Stimulated activated CD4-positive, alpha-beta T cell treated with anti-CD3 and anti-CD28 coated beads, Interleukin-4, amount 100 ng/mL, for 48 hours (primary cell): Measurements from ENCODE around the gene EIF4ENIF1.
A peak's percentile ranks its signal among the peaks of the same experiment; 100 is the strongest.
"Not testable (repeated sequence)": the region's sequence is repeated elsewhere in the genome, so short reads cannot be mapped to it uniquely, and the experiment has no call there.

ENCODE experiments used
- DNase-seq, 2 donors: peaks; one replicate each; pipeline ENCODE4 v3.0.0-alpha.2; 2020; ENCODE audit warnings: low read depth in 2 of 2

Gene EIF4ENIF1, protein sequence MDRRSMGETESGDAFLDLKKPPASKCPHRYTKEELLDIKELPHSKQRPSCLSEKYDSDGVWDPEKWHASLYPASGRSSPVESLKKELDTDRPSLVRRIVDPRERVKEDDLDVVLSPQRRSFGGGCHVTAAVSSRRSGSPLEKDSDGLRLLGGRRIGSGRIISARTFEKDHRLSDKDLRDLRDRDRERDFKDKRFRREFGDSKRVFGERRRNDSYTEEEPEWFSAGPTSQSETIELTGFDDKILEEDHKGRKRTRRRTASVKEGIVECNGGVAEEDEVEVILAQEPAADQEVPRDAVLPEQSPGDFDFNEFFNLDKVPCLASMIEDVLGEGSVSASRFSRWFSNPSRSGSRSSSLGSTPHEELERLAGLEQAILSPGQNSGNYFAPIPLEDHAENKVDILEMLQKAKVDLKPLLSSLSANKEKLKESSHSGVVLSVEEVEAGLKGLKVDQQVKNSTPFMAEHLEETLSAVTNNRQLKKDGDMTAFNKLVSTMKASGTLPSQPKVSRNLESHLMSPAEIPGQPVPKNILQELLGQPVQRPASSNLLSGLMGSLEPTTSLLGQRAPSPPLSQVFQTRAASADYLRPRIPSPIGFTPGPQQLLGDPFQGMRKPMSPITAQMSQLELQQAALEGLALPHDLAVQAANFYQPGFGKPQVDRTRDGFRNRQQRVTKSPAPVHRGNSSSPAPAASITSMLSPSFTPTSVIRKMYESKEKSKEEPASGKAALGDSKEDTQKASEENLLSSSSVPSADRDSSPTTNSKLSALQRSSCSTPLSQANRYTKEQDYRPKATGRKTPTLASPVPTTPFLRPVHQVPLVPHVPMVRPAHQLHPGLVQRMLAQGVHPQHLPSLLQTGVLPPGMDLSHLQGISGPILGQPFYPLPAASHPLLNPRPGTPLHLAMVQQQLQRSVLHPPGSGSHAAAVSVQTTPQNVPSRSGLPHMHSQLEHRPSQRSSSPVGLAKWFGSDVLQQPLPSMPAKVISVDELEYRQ

DNA sequence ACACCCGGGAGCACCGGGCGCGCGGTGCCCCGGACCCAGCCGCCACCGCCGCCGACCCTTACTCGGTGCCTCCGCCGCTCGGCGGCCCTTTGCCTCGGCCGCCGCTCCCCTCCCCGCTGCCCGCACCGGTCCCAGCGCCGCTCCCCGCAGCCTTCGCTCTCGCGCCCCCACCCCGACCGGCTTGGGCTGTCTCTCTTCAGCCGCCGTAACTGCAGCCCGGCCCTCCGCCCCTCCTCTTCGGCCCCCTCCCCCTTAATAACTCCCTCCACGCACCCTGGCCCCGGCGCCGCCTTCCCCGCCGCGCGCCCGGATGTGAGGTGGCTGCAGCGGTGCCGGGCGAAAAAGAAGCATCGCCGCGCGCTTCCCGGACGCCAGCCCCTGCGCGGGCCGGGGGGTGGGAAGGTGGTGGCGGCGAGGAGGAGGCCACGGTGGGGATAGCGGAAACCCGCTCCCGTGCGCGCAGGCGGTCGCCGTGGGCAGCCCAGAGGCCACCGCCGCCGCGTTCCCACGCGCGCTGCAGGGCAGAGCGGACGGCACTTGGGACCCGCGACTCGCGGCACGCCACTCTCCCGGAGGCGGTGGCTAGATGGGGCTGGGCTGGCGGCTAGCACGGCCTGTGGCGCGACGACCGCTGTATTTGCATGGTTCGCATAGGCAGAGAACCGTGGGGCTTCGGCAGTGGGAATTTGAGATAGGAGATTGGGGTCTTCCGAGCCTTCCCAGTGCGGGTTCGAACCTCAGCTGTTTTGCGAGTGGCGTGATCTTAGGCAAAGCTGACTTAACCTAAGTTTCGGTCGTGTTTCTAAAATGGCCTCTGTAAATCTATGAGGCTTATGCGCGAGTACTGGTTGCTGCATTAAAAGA, at the start of gene EIF4ENIF1:
TSS of gene EIF4ENIF1 (minus strand) at position 211 of the 864 bp plus-strand sequence. CDS start 1,124 bp downstream, outside the sequence.
- DNase-seq = peak; percentile 75 to 80

GRCh38 chr22:31538815-31539214, 49.2 kb upstream of the EIF4ENIF1 start:
- peak in 1 of 2 donors; percentile 39 for DNase-seq

DNA sequence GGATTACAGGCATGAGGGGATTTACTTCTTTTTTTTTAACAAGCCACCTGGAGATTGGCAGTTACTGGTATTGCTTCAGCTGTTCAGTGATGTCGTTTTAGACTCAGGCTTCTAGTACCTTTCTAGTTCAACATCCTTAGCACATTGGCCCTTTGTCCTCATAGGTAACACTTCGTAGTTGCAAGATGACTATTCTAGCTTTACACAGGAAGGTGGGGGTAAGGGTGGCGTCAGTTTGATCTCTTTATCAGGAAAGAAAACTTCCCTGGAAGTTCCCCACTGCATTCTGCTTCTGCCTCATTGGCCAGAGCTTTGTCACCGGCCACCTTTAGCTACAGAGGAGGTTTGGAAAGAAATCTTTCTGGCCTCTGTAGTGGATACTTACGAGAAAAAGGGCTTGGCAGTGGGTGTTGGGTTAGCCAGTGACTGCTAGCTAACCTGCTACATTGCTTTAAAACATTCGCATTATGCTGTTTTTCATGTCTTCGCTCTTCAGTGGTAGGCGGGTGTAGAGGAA, 47.4 kb upstream of the EIF4ENIF1 start:
- peak in 1 of 2 donors; percentile 55 for DNase-seq

- no peak for DNase-seq
Observed at GRCh38 chr22:31533374-31533773, 43.7 kb upstream of the EIF4ENIF1 start.

DNA sequence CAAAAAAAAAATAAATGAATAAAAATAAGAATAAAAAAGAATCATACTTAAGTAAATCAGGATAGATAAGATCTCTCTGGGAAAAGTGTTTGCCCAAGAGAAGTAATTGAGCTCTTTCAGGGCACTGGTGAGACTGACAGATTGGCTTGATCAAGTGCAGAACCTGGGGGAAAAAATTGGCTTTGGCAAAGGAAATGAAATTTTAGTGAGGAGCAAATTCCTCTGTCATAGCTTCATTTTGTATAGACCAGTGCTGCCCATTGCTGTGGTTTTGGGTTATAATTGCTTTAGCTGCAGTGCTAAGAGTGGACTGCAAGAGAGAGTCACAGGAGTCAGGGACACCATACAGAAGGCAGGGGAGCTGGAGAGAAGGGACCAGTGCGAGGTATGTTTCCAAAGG, 42.4 kb upstream of the EIF4ENIF1 start:
- DNase-seq = no peak

- no peak for DNase-seq
Observed at GRCh38 chr22:31530823-31531195, 41.2 kb upstream of the EIF4ENIF1 start.

- peak in 1 of 2 donors; percentile 38 for DNase-seq
Observed at GRCh38 chr22:31526270-31526669, 36.6 kb upstream of the EIF4ENIF1 start.

DNA sequence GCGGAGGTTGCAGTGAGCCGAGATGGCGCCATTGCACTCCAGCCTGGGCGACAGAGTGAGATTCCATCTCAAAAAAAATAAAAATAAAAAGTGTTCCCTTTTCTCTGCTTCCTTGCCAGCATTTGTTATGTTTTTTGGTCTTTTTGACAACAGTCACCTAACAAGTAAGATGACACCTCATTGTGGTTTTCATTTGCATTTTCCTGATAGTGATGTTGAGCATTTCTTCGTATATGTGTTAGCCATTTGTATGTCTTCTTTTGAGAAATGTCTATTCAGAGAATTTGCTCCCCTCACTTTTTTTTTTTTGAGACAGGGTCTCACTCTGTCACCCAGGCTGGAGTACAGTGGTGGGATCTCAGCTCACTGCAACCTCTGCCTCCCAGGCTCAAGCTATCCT, 34.5 kb upstream of the EIF4ENIF1 start:
- DNase-seq = not testable (repeated sequence)

- DNase-seq = no peak
Observed at GRCh38 chr22:31520051-31520450, 30.4 kb upstream of the EIF4ENIF1 start.

DNA sequence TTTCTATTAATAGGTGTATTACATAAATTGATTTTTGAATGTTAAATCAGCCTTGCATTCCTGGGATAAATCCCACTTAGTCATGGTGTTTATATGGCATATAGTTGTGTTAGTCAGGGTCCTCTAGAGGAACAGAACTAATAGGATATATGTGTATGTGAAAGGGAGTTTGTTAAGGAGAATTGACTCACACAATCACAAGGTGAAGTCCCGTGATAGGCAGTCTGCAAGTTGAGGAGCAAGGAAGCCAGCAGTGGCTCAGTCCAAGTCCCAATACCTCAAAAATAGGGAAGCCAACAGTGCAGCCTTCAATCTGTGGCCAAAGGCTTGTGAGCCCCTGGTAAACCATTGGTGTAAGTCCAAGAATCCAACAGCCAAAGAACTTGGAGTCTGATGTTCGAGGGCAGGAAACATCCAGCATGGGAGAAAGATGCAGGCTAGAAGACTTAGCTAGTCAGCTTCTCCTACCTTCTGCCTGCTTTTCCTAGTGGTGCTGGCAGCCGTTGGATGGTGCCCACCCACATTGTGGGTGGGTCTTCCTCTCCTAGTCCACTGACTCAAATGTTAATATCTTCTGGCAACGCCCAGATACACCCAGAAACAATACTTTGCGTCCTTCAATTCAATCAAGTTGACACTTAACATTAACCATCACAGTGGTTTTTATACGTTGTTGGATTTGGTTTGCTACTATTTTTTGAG, 19.6 kb upstream of the EIF4ENIF1 start:
- DNase-seq = no peak

GRCh38 chr22:31508536-31508935, 18.9 kb upstream of the EIF4ENIF1 start:
- no peak for DNase-seq

DNA sequence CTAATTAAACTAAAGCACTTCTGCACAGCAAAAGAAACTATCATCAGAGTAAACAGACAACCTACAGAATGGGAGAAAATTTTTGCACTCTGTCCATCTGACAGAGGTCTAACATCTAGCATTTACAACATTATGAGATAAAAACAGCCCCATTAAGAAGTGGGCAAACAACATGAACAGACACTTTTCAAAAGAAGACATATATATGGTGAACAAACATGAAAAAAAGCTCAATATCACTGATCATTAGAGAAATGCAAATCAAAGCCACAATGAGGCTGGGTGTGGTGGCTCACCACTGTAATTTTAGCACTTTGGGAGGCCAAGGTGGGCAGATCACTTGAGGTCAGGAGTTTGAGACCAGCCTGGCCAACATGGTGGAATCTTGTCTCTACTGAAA, 17.9 kb upstream of the EIF4ENIF1 start:
- not testable (repeated sequence) for DNase-seq

DNA sequence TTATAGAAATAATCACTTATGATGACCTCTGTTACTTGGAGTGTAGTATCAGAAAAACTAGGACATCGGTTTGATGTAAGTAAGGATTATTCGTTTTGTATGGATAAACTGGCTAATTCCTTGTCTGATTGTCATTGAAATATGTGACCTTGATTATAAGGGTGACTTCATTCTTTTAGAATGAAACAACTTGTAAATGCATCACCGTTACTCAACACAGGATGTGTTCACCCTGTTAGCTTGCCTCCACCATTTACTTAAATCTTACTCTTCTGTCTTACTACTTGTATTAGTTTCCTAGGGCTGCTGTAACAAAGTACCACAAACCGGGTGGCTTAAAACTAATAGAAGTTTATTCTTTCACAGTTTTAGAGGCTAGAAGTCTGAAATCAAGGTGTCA, 14.6 kb upstream of the EIF4ENIF1 start:
- DNase-seq = no peak

DNA sequence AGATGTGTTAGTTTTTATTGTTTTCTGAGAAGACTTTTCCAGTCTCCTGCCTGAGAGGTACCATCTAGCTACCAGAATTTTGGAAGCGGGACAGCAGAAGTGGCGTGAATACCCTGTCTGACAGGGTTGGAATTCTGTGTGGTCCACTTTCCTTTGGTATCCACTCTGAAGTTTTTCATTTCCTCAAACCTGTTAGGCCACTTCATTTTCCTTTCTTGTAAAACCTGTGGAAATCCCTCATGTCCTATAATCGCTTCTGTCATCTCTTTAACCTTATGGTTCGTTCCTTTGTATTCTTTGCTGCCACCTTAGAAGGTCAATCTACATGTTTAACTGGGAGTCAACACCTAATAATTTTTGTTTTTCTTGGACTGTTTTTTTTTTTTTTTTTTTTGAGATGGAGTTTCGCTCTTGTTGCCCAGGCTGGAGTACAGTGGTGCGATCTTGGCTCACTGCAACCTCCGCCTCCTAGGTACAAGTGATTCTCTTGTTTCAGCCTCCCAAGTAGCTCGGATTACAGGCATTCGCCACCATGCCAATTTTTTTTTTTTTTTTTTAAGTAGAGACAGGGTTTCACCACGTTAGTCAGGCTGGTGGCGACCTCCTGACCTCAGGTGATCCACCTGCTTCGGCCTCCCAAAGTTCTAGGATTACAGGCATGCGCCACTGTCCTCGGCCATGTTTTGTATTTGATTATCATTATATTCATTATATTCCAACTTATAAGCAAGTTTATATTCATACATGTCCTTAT, 13.7 kb upstream of the EIF4ENIF1 start:
- no peak for DNase-seq

- DNase-seq = no peak
Observed at GRCh38 chr22:31501738-31502137, 12.1 kb upstream of the EIF4ENIF1 start.

- DNase-seq = no peak
Observed at GRCh38 chr22:31497148-31497938, 7.7 kb upstream of the EIF4ENIF1 start.

- peak; percentile 16 to 21 for DNase-seq
Observed at GRCh38 chr22:31496735-31497146, 7.1 kb upstream of the EIF4ENIF1 start.

GRCh38 chr22:31496007-31496734, 6.5 kb upstream of the EIF4ENIF1 start, which contains the start of gene SFI1:
TSS of gene SFI1 (plus strand) at chr22:31496536. CDS start at chr22:31508285, 11,749 bp downstream.
- peak; percentile 93 to 97 for DNase-seq
